Activated CD8-positive, alpha-beta memory T cell treated with anti-CD3 and anti-CD28 coated beads, Interleukin-2, amount 50 U/mL, for 4 hours (primary cell): ENCODE data around the gene RASL10A.
"Not testable (repeated sequence)": the region's sequence is repeated elsewhere in the genome, so short reads cannot be mapped to it uniquely, and the experiment has no call there.

Experiments
- DNase-seq: peaks from one replicate; pipeline ENCODE4 v3.0.0-alpha.2; 2020

The RASL10A gene

GRCh38 chr22:29315286-29316140, at the start of gene RASL10A:
Gene RASL10A (minus strand): TSS chr22:29315697. CDS start chr22:29315246, 451 bp downstream.
- DNase-seq = no peak

GRCh38 chr22:29359469-29359868, 44.0 kb upstream of the RASL10A start:
- DNase-seq = no peak

- not testable (repeated sequence) for DNase-seq
These were observed 41.8 kb upstream of the RASL10A start for GRCh38 chr22:29357193-29357890.

- DNase-seq = no peak
These were observed 38.4 kb upstream of the RASL10A start for GRCh38 chr22:29353860-29354259.

- DNase-seq = no peak
These were observed 37.8 kb upstream of the RASL10A start for GRCh38 chr22:29353286-29353685.

GRCh38 chr22:29352778-29353177, 37.3 kb upstream of the RASL10A start:
- no peak for DNase-seq

- DNase-seq = no peak
These were observed 36.4 kb upstream of the RASL10A start for GRCh38 chr22:29351891-29352290.

GRCh38 chr22:29351042-29351441, 35.5 kb upstream of the RASL10A start:
- DNase-seq = no peak

DNA sequence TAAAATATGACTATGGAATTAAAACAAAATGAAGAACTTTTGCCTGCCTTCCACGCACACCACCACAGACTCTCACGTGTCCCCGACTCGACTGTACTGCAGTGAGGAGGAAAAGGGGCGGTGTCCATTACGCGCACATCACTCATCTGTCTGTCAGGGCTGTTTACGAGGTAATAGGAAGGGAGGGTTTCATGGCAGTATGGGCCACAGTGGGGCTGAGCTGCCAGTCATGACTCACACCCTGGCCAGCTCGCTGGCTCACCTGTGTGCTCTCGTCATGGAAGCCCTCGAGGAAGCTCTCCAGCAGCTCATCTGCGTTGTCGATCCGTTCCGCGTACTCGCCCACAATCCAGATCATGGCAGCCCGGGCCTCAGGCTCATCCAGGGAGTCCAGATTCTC, 33.5 kb upstream of the RASL10A start:
- DNase-seq = no peak

DNA sequence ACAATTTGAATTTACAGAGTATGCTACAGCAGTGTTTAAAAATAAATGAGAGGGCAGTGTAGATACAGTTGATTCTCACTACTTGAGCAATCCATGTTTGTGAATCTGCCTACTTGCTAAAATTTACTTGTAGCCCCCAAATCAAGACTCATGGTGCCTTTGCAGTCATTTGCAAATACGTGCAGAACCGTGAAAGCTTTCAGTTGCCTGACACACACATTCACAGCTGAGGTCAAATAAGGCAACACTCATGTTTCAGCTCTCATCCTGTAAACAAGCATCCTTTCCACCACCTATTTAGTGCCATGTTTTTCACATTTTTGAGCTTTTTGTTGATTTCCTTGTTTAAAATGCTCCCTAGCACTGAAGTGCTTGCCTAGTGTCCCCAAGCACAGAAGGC, 32.5 kb upstream of the RASL10A start:
- DNase-seq = no peak

- DNase-seq = no peak
These were observed 31.2 kb upstream of the RASL10A start for GRCh38 chr22:29346659-29347058.

GRCh38 chr22:29345932-29346331, 30.4 kb upstream of the RASL10A start:
- no peak for DNase-seq

GRCh38 chr22:29344889-29345288, 29.4 kb upstream of the RASL10A start:
- DNase-seq = not testable (repeated sequence)

GRCh38 chr22:29344137-29344536, 28.6 kb upstream of the RASL10A start:
- DNase-seq = no peak

- no peak for DNase-seq
These were observed 27.9 kb upstream of the RASL10A start for GRCh38 chr22:29343313-29343805.

- DNase-seq = no peak
These were observed 27.2 kb upstream of the RASL10A start for GRCh38 chr22:29342577-29343312.

- no peak for DNase-seq
These were observed 26.7 kb upstream of the RASL10A start for GRCh38 chr22:29342177-29342576.

- no peak for DNase-seq
These were observed 26.3 kb upstream of the RASL10A start for GRCh38 chr22:29341849-29342127.

DNA sequence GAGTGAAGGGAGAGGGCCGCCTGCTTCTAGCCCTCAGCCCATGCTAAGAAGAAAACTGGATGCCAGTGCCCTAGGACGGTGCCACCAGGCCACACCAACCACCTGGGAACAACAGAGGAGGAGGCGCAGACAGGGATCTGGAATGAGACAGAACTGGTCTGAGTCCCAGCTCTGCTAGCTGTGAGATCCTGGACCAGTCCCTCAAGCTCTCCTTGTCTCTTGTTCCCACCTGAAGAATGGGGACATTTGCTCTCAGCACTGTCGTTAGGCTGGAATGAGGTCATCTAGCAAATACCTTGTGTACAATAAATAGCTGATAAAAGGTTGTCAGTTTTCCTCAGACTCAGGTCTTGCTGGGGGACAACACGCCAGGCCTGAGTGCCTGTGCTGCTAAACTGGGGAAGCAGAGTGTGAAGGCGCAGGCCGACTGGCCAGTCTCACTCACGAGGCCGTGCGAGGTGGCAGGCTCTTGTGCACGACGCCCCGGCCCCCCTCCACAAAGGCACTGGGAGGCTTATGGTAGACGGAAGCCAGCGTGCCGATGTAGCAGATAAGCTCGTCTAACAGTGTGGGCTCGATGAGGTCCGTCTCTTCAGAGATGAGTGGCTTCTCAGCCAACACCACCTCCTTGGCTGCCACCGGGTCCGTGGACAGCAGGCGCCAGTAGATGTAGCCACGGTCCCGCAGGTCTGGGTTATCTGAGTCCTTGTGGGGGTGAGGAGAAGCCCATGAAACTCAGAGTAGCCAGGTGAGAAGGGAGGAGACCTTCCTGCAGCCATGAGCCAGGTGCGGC, 25.8 kb upstream of the RASL10A start:
- no peak for DNase-seq

GRCh38 chr22:29340566-29340965, 25.1 kb upstream of the RASL10A start:
- DNase-seq = no peak

DNA sequence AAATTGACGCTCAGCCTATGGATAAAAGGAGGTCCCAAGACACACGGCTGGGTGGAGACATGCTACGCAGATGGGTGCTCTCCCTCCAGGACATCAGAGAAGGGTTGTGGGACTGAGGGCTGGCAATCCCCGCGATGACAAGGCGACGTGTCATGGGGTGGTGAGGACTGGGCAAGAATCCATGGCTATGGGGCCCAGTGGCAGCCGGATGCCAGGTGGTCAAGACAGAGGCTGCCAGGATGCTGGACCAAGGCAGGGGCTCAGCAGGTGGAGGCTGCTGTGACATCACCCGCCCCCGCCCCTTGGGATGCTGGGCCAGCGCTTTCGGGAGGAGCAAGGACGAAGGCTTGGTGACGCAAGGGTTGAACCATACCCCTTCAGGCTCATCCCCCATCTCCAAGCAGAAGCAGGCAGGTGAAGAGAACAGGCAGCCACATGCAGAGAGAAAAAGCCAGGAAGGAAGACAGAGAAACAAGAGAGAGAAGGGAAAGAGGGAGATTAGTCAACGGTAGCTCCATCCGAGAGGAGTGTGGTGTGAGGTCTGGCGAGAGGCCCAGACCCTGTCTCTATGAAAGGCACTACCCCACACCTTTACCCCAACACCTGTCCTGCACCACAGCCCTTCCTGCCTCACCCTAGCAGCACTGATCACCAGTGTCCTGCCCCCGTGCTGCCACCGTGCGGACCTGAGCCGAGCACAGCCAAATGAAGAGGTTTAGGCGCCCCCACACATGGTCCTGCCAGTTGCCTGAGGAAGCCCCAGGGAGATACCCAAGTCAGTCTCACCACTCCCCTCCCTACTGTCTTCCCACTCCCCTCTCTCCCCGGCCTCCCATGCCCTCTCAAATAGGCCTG, 24.1 kb upstream of the RASL10A start:
- DNase-seq = no peak

- DNase-seq = no peak
These were observed 22.9 kb upstream of the RASL10A start for GRCh38 chr22:29338398-29338797.
